K562 (cell line): ENCODE results near the gene WDR64. TPM values are rescaled to one million over a fixed set of nuclear protein-coding genes. Genes with fewer than 3 reads are reported as not detected.
A peak's percentile ranks its signal among the peaks of the same experiment; 100 is the strongest.

ENCODE experiments used
- JUND ChIP-seq, 2 experiments: IDR thresholded peaks; 2 replicates in 1 of 2; 3 replicates in 1 of 2; pipeline ENCODE4 v1.6.1; 2011; ENCODE audit warnings: borderline replicate concordance in 2 of 2, low read depth in 2 of 2, low read length in 2 of 2, improper control_type of control experiment in 1 of 2, missing biosample characterization in 1 of 2, missing genetic modification characterization in 1 of 2, missing genetic modification reagents in 1 of 2
- MAZ ChIP-seq, 2 experiments: fragments of 450-650 bp in 1 of 2; sonication (generic) in 1 of 2; formaldehyde crosslinking; IDR thresholded peaks in 1 of 2; conservative IDR thresholded peaks in 1 of 2; 2 replicates each; pipeline versions ENCODE4 v1.4.0 to v1.5.0; 2020; ENCODE audit warnings: mild to moderate bottlenecking in 1 of 2, missing genetic modification reagents in 1 of 2
- NELFE ChIP-seq: IDR thresholded peaks from 2 replicates; pipeline ENCODE4 v1.6.1; 2011; ENCODE audit warnings: mild to moderate bottlenecking; ENCODE audit not compliant: insufficient read depth, insufficient read length
- NFE2 ChIP-seq: IDR thresholded peaks from 2 replicates; pipeline ENCODE4 v1.6.1; 2014; ENCODE audit warnings: antibody characterized with exemption, low read depth
- NR2C1 ChIP-seq, 2 experiments: fragments of 450-650 bp; IDR thresholded peaks; 2 replicates each; pipeline ENCODE4 v1.6.1; 2017; ENCODE audit warnings: mild to moderate bottlenecking in 2 of 2, antibody characterized with exemption in 1 of 2, inconsistent platforms in 1 of 2, missing compliant biosample characterization in 1 of 2, missing genetic modification characterization in 1 of 2
- NR2F6 ChIP-seq: fragments of 450-650 bp; formaldehyde crosslinking; IDR thresholded peaks from 2 replicates; pipeline ENCODE4 v1.4.0; 2020; ENCODE audit warnings: mild to moderate bottlenecking
- OTX1 ChIP-seq: fragments of 450-650 bp; formaldehyde crosslinking; IDR thresholded peaks from 2 replicates; pipeline ENCODE4 v1.4.0; 2022; ENCODE audit warnings: mild to moderate bottlenecking
- PML ChIP-seq: IDR thresholded peaks from 2 replicates; pipeline ENCODE4 v1.6.1; 2012; ENCODE audit warnings: low read length, inconsistent platforms
- POLR2AphosphoS5 ChIP-seq: IDR thresholded peaks from 2 replicates; pipeline ENCODE4 v1.6.1; 2011; ENCODE audit warnings: mild to moderate bottlenecking, low read depth, low read length, moderate library complexity; ENCODE audit not compliant: control insufficient read depth, insufficient read depth
- TRIM28 ChIP-seq: fragments of 450-650 bp; IDR thresholded peaks from 2 replicates; pipeline ENCODE4 v1.6.1; 2017
- ZNF583 ChIP-seq: fragments of 250-450 bp; sonication (Bioruptor Pico); IDR thresholded peaks from 2 replicates; pipeline ENCODE4 v1.4.0; 2020
- ZNF766 ChIP-seq: fragments of 200-800 bp; sonication (Bioruptor generic); conservative IDR thresholded peaks from 2 replicates; pipeline ENCODE4 v1.6.1; 2016; ENCODE audit warnings: missing genetic modification characterization, missing compliant biosample characterization
- polyA plus RNA-seq, 8 experiments: library from polyadenylated mRNA; depleted of rRNA in 4 of 8; stranded (reverse) in 5 of 8; unstranded in 3 of 8; fragments of >200 nt; fragmentation: Nextera tagmentation in 2 of 8; fragmentation: Illumina TruSeq in 1 of 8; extraction: Ambion mirVana in 2 of 8; extraction: Trizol in 1 of 8; gene quantifications; 2 replicates each; pipeline versions ENCODE4 v1.2.1 to v1.2.3, GENCODE V29; 2011 to 2014; ENCODE audit warnings: inconsistent platforms in 1 of 8, missing spikeins in 1 of 8
- total RNA-seq, 7 experiments: library from RNA; depleted of rRNA in 6 of 7; stranded (reverse); fragments of >200 nt in 6 of 7; fragmentation: Illumina TruSeq in 2 of 7; extraction: Trizol in 2 of 7; gene quantifications; 2 replicates each; pipeline versions ENCODE4 v1.2.1 to v1.2.3, GENCODE V29; 2011 to 2021; ENCODE audit warnings: low replicate concordance in 1 of 7
- TF ChIP-seq, protein P1 (sequence below): fragments of 250-450 bp; sonication (Bioruptor Pico); IDR thresholded peaks from 2 replicates; pipeline ENCODE4 v1.8.0; 2021; ENCODE audit warnings: borderline replicate concordance, mild to moderate bottlenecking, moderate library complexity; ENCODE audit not compliant: poor library complexity, severe bottlenecking
- TF ChIP-seq, protein P2 (sequence below), 3 experiments: fragments of 200-800 bp in 1 of 3; sonication (Bioruptor generic) in 1 of 3; sonication (generic) in 1 of 3; formaldehyde crosslinking in 1 of 3; IDR thresholded peaks; 2 replicates each; pipeline versions ENCODE4 v1.6.1 to v1.8.0; 2016 to 2022; ENCODE audit warnings: mild to moderate bottlenecking in 2 of 3, missing compliant biosample characterization in 2 of 3, missing genetic modification characterization in 2 of 3, missing genetic modification reagents in 1 of 3
- TF ChIP-seq, protein P3 (sequence below): fragments of 150-350 bp; IDR thresholded peaks from 2 replicates; pipeline ENCODE4 v1.6.1; 2014; ENCODE audit warnings: low read depth, mild to moderate bottlenecking, low read length, borderline replicate concordance
- TF ChIP-seq, protein P4 (sequence below): fragments of 200-800 bp; sonication (Bioruptor generic); IDR thresholded peaks from 2 replicates; pipeline ENCODE4 v1.6.1; 2016; ENCODE audit warnings: missing genetic modification characterization, missing compliant biosample characterization

Gene WDR64
- total and polyA plus RNA-seq, 9 of the 15 experiments (the other 6 are each of a cell fraction or from before 2014, with no cell fraction given): 0.06 to 0.29 (median 0.19) TPM; not detected in 5

DNA sequence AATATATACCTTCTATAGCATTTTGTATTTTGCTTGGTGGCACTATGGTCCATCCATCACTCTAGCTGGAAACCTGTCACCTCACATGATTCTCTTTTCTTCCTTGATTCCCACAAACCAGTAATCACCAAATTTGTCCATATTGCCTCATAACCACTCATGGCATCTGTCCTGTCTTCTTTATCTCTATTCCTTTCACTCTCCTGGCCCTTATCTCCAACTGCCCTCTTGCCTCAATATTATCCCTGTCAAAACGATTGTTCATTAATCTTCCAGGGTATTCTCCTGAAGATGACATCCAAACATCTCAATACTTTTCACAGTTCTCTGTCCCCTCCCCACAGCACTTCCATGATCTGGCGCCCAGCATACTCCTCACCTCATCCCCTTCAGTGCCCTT, 46.1 kb downstream of the WDR64 start (continued):
- TF ChIP-seq JUND (IDR thresholded peaks at IDR 0.05; ENCODE audit: borderline replicate concordance, low read depth, low read length) (peak; percentile 61; the same call in 1 of the 2 replicates), JUND (tag; IDR thresholded peaks at IDR 0.05; ENCODE audit: borderline replicate concordance, low read depth, low read length) (peak; percentile 58; the same call in 1 of the 3 replicates), NELFE (no peak), ZNF766 (CRISPR knock-in tag) (peak; percentile 47; the same call in 1 of the 2 replicates), NR2C1 (IDR thresholded peaks at IDR 0.05) (0 out of 2 replicates have a peak, but pooled peaks have one; percentile 10), NR2C1 (tag; IDR thresholded peaks at IDR 0.05) (peak; percentile 35; the same call in 1 of the 2 replicates), MAZ (CRISPR knock-in tag; conservative IDR thresholded peaks at IDR 0.05 in 1 of 2, IDR thresholded peaks at IDR 0.05 in 1 of 2) (0 out of 4 replicates have a peak, but pooled peaks of 1 of the 2 experiments have one; percentile 24), NR2F6 (CRISPR knock-in tag) (no peak), OTX1 (CRISPR knock-in tag) (peak; percentile 94; the same call in 1 of the 2 replicates), PML (peak; percentile 90), POLR2AphosphoS5 (peak; percentile 80; the same call in 1 of the 2 replicates), TRIM28 (peak; percentile 49; the same call in 1 of the 2 replicates), NFE2 (peak; percentile 31; the same call in 1 of the 2 replicates), ZNF583 (CRISPR knock-in tag) (peak; percentile 59)
- TF ChIP-seq, protein P1, sequence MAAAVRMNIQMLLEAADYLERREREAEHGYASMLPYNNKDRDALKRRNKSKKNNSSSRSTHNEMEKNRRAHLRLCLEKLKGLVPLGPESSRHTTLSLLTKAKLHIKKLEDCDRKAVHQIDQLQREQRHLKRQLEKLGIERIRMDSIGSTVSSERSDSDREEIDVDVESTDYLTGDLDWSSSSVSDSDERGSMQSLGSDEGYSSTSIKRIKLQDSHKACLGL: no peak
- TF ChIP-seq, protein P2, sequence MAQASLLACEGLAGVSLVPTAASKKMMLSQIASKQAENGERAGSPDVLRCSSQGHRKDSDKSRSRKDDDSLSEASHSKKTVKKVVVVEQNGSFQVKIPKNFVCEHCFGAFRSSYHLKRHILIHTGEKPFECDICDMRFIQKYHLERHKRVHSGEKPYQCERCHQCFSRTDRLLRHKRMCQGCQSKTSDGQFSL (CRISPR knock-in tag; IDR thresholded peaks at IDR 0.05): no peak
- TF ChIP-seq, protein P2 (tag; IDR thresholded peaks at IDR 0.05): no peak
- TF ChIP-seq, protein P3, sequence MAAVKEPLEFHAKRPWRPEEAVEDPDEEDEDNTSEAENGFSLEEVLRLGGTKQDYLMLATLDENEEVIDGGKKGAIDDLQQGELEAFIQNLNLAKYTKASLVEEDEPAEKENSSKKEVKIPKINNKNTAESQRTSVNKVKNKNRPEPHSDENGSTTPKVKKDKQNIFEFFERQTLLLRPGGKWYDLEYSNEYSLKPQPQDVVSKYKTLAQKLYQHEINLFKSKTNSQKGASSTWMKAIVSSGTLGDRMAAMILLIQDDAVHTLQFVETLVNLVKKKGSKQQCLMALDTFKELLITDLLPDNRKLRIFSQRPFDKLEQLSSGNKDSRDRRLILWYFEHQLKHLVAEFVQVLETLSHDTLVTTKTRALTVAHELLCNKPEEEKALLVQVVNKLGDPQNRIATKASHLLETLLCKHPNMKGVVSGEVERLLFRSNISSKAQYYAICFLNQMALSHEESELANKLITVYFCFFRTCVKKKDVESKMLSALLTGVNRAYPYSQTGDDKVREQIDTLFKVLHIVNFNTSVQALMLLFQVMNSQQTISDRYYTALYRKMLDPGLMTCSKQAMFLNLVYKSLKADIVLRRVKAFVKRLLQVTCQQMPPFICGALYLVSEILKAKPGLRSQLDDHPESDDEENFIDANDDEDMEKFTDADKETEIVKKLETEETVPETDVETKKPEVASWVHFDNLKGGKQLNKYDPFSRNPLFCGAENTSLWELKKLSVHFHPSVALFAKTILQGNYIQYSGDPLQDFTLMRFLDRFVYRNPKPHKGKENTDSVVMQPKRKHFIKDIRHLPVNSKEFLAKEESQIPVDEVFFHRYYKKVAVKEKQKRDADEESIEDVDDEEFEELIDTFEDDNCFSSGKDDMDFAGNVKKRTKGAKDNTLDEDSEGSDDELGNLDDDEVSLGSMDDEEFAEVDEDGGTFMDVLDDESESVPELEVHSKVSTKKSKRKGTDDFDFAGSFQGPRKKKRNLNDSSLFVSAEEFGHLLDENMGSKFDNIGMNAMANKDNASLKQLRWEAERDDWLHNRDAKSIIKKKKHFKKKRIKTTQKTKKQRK: no peak
- TF ChIP-seq, protein P4, sequence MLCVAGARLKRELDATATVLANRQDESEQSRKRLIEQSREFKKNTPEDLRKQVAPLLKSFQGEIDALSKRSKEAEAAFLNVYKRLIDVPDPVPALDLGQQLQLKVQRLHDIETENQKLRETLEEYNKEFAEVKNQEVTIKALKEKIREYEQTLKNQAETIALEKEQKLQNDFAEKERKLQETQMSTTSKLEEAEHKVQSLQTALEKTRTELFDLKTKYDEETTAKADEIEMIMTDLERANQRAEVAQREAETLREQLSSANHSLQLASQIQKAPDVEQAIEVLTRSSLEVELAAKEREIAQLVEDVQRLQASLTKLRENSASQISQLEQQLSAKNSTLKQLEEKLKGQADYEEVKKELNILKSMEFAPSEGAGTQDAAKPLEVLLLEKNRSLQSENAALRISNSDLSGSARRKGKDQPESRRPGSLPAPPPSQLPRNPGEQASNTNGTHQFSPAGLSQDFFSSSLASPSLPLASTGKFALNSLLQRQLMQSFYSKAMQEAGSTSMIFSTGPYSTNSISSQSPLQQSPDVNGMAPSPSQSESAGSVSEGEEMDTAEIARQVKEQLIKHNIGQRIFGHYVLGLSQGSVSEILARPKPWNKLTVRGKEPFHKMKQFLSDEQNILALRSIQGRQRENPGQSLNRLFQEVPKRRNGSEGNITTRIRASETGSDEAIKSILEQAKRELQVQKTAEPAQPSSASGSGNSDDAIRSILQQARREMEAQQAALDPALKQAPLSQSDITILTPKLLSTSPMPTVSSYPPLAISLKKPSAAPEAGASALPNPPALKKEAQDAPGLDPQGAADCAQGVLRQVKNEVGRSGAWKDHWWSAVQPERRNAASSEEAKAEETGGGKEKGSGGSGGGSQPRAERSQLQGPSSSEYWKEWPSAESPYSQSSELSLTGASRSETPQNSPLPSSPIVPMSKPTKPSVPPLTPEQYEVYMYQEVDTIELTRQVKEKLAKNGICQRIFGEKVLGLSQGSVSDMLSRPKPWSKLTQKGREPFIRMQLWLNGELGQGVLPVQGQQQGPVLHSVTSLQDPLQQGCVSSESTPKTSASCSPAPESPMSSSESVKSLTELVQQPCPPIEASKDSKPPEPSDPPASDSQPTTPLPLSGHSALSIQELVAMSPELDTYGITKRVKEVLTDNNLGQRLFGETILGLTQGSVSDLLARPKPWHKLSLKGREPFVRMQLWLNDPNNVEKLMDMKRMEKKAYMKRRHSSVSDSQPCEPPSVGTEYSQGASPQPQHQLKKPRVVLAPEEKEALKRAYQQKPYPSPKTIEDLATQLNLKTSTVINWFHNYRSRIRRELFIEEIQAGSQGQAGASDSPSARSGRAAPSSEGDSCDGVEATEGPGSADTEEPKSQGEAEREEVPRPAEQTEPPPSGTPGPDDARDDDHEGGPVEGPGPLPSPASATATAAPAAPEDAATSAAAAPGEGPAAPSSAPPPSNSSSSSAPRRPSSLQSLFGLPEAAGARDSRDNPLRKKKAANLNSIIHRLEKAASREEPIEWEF (CRISPR knock-in tag): peak; percentile 84; the same call in 1 of the 2 replicates
